OCI-LY3 (cell line): ENCODE data around the gene ANKRD34A.

Experiments used
- CTCF ChIP-seq: fragments of 200-600, 300-600 bp; sonication (generic); IDR thresholded peaks from 2 replicates; pipeline ENCODE4 v1.5.1; 2014; ENCODE audit warnings: antibody characterized with exemption, low read length, low read depth
- EZH2phosphoT487 ChIP-seq: fragments of 200-600 bp; shearing (Covaris generic); IDR thresholded peaks from 2 replicates; pipeline ENCODE4 v1.6.1; 2018; ENCODE audit warnings: antibody characterized with exemption, mixed run types, low read depth

GRCh38 chr1:145978471-145978853 lies 14.1 kb upstream of the ANKRD34A start:
- TF ChIP-seq CTCF (no peak), EZH2phosphoT487 (no peak)
